SJCRH30 (cell line): ENCODE results near the gene ADAM23. TPM values are rescaled to one million over a fixed set of nuclear protein-coding genes. Genes with fewer than 3 reads are reported as not detected.

Experiments
- DNase-seq, 2 experiments: peaks; one replicate each; pipeline ENCODE4 v3.0.0-alpha.2; 2015 to 2020
- H3K27ac ChIP-seq: fragments of 250-450 bp; sonication (Bioruptor Pico); 2 replicates; pipeline ENCODE4 v1.5.1; 2020; ENCODE audit warnings: mild to moderate bottlenecking, moderate library complexity
- H3K27me3 ChIP-seq: fragments of 250-450 bp; sonication (Bioruptor Pico); 2 replicates; pipeline ENCODE4 v1.5.1; 2020; ENCODE audit warnings: mild to moderate bottlenecking, moderate library complexity
- H3K36me3 ChIP-seq: fragments of 250-450 bp; sonication (Bioruptor Pico); 2 replicates; pipeline ENCODE4 v1.5.1; 2020; ENCODE audit warnings: mild to moderate bottlenecking, moderate library complexity
- H3K4me1 ChIP-seq: fragments of 250-450 bp; sonication (Bioruptor Pico); 2 replicates; pipeline ENCODE4 v1.5.1; 2020; ENCODE audit warnings: mild to moderate bottlenecking, moderate library complexity
- H3K4me3 ChIP-seq: fragments of 250-450 bp; sonication (Bioruptor Pico); 2 replicates; pipeline ENCODE4 v1.5.1; 2020; ENCODE audit warnings: mild to moderate bottlenecking, moderate library complexity
- H3K9me3 ChIP-seq: fragments of 250-450 bp; sonication (Bioruptor Pico); replicated peaks from 2 replicates; pipeline ENCODE4 v1.5.1; 2020; ENCODE audit warnings: mild to moderate bottlenecking, moderate library complexity
- total RNA-seq: library from RNA; depleted of rRNA; stranded (reverse); fragments of >200 nt; shearing (Covaris generic); gene quantifications from 2 replicates; pipeline ENCODE4 v1.2.3, GENCODE V29; 2014

ADAM23 gene
- total RNA-seq, 1 experiment from 2014 or later, result 23.5 TPM

DNA sequence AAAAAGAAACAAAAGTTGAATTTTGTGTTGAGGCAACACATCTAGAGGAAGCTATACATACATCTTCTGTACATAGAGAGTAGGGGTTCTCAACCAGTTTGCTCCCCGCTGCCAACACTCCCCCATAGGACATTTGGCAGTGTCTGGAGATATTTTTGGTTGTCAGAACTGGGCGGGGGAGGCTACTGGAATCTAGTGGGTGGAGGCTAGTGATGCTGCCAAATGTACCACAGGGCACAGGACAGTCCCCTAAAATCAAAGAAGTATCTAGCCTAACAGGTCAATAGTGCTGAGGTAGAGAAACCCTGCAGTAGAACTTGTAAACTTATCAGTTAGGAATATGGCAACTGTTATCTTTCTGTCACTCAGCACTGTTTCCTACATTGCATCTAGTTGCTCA lies 21.3 kb downstream of the ADAM23 start:
- H3K36me3 ChIP-seq, result peaks cover 6% of the 10 kb centered on the region
- H3K9me3 ChIP-seq, result no peaks in the 10 kb centered on the region; the same call in none of the 2 replicates
- no peak overlapping the region for H3K4me3 ChIP-seq
- no peaks in the 10 kb centered on the region for H3K4me1 ChIP-seq
- no peaks in the 10 kb centered on the region for H3K27me3 ChIP-seq
- no peak for DNase-seq
- H3K27ac ChIP-seq, result no peak overlapping the region

DNA sequence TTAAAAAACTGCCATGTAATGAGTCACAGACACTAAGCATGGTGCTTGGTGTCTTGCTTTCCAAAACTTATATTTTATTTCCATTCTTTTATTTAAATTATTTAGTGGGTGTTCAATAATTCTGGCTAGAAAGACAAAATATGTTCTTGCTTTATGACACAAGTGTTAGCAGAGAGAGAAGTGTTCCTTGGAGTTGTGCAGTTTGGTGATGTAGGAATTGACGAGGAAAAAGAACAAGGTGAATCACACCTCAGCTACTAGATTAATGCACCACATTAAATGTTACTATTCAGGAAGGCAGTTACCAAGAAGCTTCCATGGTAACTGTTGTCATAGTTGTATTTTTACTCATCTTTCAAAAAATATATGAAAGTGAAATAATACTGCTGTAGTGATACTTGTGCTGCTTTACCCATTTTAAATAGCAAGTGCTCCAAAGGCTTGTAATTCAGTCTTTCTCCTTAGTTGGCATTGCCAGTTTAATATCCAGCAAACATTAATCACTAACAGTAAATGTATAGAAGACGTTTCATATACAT lies 28.3 kb downstream of the ADAM23 start:
- H3K27me3 ChIP-seq, result no peaks in the 10 kb centered on the region
- no peak for DNase-seq
- H3K4me3 ChIP-seq, result no peak overlapping the region
- H3K36me3 ChIP-seq, result no peaks in the 10 kb centered on the region
- no peak overlapping the region for H3K27ac ChIP-seq
- no peaks in the 10 kb centered on the region for H3K9me3 ChIP-seq
- H3K4me1 ChIP-seq, result peaks cover 30% of the 10 kb centered on the region

DNA sequence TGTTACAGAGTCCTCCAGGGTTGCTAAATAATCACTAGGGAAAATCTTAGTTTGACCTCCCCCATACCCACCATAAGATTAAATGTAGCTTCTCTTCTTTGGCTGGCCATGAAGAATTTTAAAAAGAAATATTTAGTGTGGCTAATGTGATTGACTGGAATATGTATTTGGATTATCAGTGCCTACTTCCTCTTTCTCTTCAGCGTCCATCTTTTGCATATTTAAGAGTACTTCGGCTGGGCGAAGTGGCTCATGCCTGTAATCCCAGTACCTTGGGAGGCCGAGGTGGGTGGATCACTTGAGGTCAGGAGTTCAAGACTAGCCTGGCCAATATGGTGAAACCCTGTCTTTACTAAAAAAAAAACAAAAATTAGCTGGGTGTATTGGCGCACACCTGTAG lies 28.8 kb downstream of the ADAM23 start:
- Histone ChIP-seq H3K36me3 (no peaks in the 10 kb centered on the region), H3K4me1 (peaks cover 35% of the 10 kb centered on the region), H3K9me3 (no peaks in the 10 kb centered on the region)

DNA sequence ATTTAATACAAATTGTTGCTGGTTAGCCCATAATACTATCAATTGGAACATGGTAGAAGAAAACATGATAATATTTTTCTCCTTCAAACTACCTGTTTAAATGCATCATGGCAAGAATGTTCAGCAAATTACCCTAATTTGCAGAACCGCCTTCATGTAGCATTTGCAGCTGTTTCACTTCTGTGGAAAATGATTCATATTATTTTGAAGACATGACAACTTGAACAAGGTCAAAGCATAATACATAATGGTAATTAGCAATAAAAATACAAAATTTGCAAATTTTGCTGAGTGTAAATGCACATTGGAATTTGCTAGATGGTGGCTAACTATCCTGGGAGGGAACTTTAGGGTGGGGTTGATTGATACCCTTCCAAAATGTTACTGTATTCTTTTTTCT lies 30.8 kb downstream of the ADAM23 start:
- DNase-seq, result peak in 1 of 2 experiments; percentile 37
- Histone ChIP-seq H3K27me3 (no peaks in the 10 kb centered on the region), H3K9me3 (no peaks in the 10 kb centered on the region), H3K4me1 (peaks cover 45% of the 10 kb centered on the region), H3K27ac (peak overlapping the region; percentile 60), H3K4me3 (no peak overlapping the region), H3K36me3 (no peaks in the 10 kb centered on the region)

More for the DNA sequence above, 28.8 kb downstream of the ADAM23 start:
- H3K4me3 ChIP-seq, result no peak overlapping the region
- DNase-seq, result no peak
- H3K27me3 ChIP-seq, result no peaks in the 10 kb centered on the region
- no peak overlapping the region for H3K27ac ChIP-seq

DNA sequence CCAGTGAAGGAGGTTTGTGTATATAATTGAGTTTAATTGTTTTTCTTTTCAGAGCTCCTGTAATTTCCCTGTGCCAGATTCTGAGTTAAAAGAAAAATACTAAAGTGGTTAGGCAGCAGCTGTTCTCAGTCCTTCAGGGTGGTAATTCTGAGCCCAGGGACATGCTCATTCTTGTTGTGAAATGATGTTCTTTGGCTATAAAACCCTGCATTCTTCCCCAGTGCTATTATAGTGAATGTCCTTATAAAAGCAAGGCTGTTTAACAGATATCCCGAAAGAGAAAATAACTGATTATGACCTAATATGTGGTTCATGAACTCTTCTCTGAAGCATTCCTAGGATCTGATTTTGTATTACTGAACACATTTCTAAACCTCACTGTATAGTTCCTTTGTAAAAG lies 34.0 kb downstream of the ADAM23 start:
- H3K4me1 ChIP-seq, result peaks cover 69% of the 10 kb centered on the region
- H3K4me3 ChIP-seq, result no peak overlapping the region
- no peaks in the 10 kb centered on the region for H3K36me3 ChIP-seq
- peak overlapping the region; percentile 60 for H3K27ac ChIP-seq
- H3K27me3 ChIP-seq, result no peaks in the 10 kb centered on the region
- H3K9me3 ChIP-seq, result no peaks in the 10 kb centered on the region
- peak; percentile 65 to 89 for DNase-seq

DNA sequence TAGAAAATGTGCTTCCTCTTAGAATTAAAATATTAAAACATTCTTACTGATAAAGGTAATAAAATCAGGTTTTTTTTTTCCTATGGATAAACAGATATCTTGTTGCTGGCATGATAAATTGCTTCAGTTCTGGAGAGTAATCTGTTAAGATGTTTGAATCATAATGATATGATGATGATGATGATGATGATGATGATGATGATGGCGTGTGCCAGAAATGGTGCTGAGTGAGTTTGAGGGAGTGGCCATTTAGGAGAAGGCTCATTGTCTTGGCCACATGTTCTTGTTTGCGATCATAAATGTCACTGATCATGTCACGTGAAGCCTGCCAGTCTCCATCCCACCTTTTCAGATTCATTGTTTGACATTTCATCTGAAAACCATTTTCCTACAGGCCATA lies 35.0 kb downstream of the ADAM23 start:
- no peak overlapping the region for H3K4me3 ChIP-seq
- H3K27me3 ChIP-seq, result no peaks in the 10 kb centered on the region
- no peaks in the 10 kb centered on the region for H3K36me3 ChIP-seq
- H3K27ac ChIP-seq, result no peak overlapping the region
- H3K9me3 ChIP-seq, result no peaks in the 10 kb centered on the region
- no peak for DNase-seq
- peaks cover 69% of the 10 kb centered on the region for H3K4me1 ChIP-seq

DNA sequence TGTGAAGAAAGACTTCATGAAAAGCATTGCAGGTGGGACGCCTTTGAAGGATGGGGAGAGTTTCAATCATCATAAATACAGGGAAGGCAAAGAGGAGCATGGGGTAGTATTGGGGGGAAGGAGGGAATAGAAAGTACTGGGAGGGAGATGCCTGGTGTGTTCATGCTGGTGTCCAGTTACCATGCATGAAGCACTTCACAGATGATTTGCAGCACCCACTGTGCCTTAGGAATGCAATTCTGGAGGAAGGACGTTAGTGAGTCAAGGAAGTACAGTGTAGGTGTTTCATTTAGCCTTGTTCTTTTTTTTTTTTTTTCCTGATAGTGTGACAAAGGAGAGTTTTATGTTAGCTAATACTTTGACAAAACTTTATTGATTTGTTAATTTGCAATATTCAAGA lies 36.8 kb downstream of the ADAM23 start:
- H3K27me3 ChIP-seq, result no peaks in the 10 kb centered on the region
- H3K36me3 ChIP-seq, result no peaks in the 10 kb centered on the region
- H3K4me3 ChIP-seq, result no peak overlapping the region
- H3K27ac ChIP-seq, result peak overlapping the region; percentile 37
- DNase-seq, result peak; percentile 51 to 69
- peaks cover 54% of the 10 kb centered on the region for H3K4me1 ChIP-seq
- H3K9me3 ChIP-seq, result no peaks in the 10 kb centered on the region

DNA sequence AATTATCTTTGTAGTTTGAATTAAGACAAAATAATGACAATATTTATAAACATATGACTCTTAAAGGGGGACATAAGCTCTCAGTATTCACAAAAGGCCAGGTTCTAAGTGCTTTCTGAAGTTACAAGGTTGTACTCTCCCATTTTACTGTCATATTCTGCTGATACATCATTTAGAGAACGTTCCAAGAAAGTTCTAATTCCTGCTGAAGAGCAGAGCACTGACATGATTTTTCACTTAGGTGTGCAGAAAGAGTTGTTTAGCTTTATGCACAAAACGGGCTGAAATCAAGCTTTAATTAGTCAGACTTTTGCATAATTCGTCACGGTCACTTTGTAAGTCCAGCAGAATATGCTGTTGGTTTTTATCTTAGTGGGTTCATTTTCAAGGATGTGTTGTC lies 37.3 kb downstream of the ADAM23 start:
- no peak for DNase-seq
- no peaks in the 10 kb centered on the region for H3K27me3 ChIP-seq
- H3K4me3 ChIP-seq, result no peak overlapping the region
- H3K9me3 ChIP-seq, result no peaks in the 10 kb centered on the region
- H3K27ac ChIP-seq, result peak overlapping the region; percentile 37
- peaks cover 51% of the 10 kb centered on the region for H3K4me1 ChIP-seq
- no peaks in the 10 kb centered on the region for H3K36me3 ChIP-seq

DNA sequence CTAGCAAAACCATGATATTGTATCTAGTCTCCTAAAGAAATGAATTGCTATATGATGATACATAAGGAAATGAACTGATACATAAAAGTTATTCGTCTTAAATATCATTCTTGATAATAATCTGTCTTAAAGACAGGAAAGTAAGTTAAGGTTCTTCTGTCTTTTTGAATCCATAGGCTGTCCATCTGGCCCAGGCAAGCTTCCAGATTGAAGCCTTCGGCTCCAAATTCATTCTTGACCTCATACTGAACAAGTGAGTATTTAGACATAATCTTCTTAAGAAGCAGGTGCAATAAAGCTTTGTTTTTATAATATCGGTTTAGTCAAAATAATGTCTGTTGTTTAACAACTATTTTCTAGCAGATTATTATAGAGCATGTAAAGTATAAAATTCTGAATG lies 37.7 kb downstream of the ADAM23 start:
- Histone ChIP-seq H3K4me3 (no peak overlapping the region), H3K9me3 (no peaks in the 10 kb centered on the region), H3K27me3 (no peaks in the 10 kb centered on the region), H3K27ac (peak overlapping the region; percentile 37), H3K4me1 (peaks cover 48% of the 10 kb centered on the region), H3K36me3 (no peaks in the 10 kb centered on the region)
- no peak for DNase-seq

DNA sequence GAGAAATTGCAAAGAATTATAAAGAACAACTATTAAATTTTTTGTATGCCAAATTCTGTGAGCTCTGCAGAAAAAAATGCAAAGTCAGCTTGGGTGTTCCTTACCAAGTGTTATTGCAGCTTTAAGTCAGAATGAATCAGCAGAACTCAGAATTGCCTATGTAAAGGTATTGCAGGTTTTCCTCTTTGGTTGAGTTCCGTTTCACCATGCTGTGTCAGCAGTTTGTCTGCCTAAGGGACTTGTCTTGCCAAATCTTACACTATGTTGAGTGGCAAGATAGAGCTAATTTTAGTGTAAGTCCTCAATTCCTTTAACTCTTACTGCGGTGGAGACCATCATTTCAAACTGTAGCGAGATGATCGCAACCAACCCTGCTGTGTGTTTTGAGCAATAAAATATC lies 38.8 kb downstream of the ADAM23 start:
- Histone ChIP-seq H3K36me3 (no peaks in the 10 kb centered on the region), H3K4me3 (no peak overlapping the region), H3K27me3 (no peaks in the 10 kb centered on the region), H3K4me1 (peaks cover 37% of the 10 kb centered on the region), H3K9me3 (no peaks in the 10 kb centered on the region), H3K27ac (no peak overlapping the region)
- no peak for DNase-seq

DNA sequence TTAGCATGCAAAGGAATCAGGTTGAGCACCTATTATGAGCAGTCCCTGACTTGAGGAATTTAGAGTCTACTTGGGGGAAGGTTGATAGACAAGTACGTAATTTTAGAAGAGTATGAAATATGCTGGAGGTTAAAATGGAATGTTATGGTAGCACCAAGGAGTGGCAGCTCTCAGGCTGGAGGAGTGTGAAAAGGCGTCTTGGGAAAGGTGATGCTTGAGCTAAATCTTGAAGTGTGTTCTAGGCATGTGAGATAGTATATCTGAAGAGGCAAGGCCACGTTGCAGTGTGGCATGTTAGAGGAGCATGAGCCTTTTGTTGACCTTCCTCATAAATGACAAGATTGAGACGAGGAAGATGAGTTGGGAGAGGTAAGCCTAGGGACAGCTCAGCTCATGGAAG lies 39.3 kb downstream of the ADAM23 start:
- no peak for DNase-seq
- Histone ChIP-seq H3K36me3 (no peaks in the 10 kb centered on the region), H3K4me3 (no peak overlapping the region), H3K9me3 (no peaks in the 10 kb centered on the region), H3K27ac (no peak overlapping the region), H3K27me3 (no peaks in the 10 kb centered on the region), H3K4me1 (peaks cover 35% of the 10 kb centered on the region)

DNA sequence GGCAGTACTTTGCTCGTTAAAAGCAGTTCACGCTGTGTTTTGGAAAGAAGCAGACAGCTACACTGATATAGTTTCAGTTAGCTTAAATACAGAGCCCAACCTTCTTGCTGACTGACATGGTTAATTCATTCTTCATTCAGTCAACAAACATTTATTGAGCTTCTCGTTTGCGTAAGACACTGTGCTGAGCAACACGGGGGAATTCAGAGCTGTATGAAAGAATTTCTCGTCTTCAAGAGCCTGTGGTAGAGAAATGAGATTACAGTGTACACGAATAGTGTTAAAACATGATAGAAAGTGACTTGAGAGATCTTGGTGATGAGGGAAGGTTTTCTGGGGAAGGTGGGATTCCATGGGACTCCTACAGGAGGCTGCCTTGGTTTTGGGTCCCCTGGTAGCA lies 44.7 kb downstream of the ADAM23 start:
- Histone ChIP-seq H3K9me3 (peaks cover 3% of the 10 kb centered on the region; the same call in 1 of the 2 replicates), H3K27me3 (no peaks in the 10 kb centered on the region), H3K27ac (no peak overlapping the region), H3K4me1 (0 out of 2 replicates have a peak, but pooled peaks cover 3% of the 10 kb centered on the region), H3K36me3 (peaks cover 24% of the 10 kb centered on the region; the same call in 1 of the 2 replicates), H3K4me3 (no peak overlapping the region)
- DNase-seq, result no peak

DNA sequence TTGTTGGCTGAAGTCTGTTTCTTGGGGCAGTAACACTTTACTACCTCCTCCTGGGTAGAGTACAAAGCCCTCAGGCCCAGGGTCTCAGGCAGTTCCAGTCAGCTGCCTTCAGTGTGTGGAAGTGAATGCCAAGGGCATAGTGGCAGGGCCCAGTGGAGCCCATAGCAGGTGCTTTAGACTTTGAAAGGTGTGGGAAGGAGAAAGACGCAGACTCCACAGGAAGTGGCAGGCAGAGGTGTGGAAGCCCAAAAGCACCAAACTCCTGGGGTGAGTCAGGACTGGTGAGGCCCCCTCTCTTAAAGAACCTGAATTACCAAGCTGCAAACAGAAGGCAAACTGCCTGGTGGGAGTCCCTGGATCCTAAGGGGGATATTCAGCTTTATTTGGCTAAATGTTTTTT lies 45.3 kb downstream of the ADAM23 start:
- Histone ChIP-seq H3K27me3 (no peaks in the 10 kb centered on the region), H3K4me3 (no peak overlapping the region), H3K27ac (no peak overlapping the region), H3K9me3 (peaks cover 3% of the 10 kb centered on the region; the same call in 1 of the 2 replicates), H3K4me1 (0 out of 2 replicates have a peak, but pooled peaks cover 3% of the 10 kb centered on the region), H3K36me3 (peaks cover 24% of the 10 kb centered on the region; the same call in 1 of the 2 replicates)
- no peak for DNase-seq

DNA sequence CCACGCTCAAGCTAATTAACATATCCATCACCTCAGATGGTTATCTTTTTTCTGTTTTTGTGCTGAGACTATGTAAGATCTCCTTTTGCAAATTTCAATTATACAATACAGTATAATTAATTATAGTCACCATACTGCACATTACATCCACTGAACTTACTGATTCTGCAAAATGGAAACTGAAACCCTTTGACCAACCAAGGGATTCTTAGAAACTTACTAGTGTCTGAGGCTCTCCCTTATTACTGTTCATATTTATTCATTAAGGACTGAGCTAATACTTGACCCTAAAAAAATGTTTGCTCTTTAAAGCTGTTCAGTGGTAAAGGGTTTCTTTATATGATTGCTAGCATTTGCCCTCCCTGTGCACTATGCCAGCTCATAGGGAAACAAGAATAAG lies 50.7 kb downstream of the ADAM23 start:
- no peaks in the 10 kb centered on the region for H3K4me1 ChIP-seq

DNA sequence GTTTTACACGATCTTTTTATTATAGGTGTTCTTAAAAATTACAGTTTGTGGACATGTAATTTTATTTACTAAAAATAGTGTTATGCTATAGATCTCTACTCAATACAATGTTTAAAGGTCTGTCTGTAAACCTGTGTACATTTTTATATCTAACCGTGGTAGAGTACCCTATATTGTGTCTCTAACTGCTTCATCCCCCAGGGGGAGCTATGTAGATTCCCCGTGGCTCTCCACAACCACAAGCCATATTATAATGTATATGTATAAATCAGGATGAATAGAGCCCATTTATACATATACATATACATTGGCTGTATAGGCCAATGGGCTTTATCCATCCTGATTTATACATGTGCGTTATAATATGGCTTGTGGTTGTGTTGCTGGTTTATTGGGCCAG lies 59.4 kb downstream of the ADAM23 start:
- no peak overlapping the region for H3K27ac ChIP-seq
- no peak overlapping the region for H3K4me3 ChIP-seq
- no peaks in the 10 kb centered on the region for H3K9me3 ChIP-seq
- H3K4me1 ChIP-seq, result no peaks in the 10 kb centered on the region
- DNase-seq, result no peak
- H3K36me3 ChIP-seq, result peaks cover 4% of the 10 kb centered on the region; the same call in 1 of the 2 replicates
- no peaks in the 10 kb centered on the region for H3K27me3 ChIP-seq

More for the DNA sequence above, 50.7 kb downstream of the ADAM23 start:
- Histone ChIP-seq H3K27me3 (no peaks in the 10 kb centered on the region), H3K36me3 (peaks cover 24% of the 10 kb centered on the region; the same call in 1 of the 2 replicates), H3K27ac (no peak overlapping the region), H3K9me3 (peaks cover 3% of the 10 kb centered on the region; the same call in 1 of the 2 replicates), H3K4me3 (no peak overlapping the region)
- DNase-seq, result no peak

DNA sequence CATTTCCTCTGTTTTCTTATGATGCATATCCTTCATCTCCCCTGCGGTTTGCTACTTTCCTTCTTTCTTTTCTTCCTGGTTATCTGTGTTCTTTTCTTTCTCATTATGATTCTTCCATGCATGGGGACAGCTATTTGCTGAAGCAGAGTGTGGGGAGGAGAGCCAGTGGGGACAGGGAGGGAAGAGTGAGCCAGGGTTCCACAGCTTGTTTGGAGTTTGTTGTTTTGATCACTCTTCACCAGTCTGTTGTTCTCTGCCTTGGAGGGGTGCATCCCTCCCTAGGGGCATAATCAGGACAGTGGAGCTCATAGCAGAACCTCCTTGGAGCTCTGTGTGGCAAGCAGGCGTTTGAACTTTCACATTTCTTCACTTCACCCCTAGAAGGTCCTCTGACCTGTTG lies 68.0 kb downstream of the ADAM23 start:
- H3K9me3 ChIP-seq, result no peaks in the 10 kb centered on the region
- H3K27ac ChIP-seq, result no peak overlapping the region
- no peak overlapping the region for H3K4me3 ChIP-seq
- DNase-seq, result no peak
- H3K4me1 ChIP-seq, result no peaks in the 10 kb centered on the region
- no peaks in the 10 kb centered on the region; the same call in 1 of the 2 replicates for H3K36me3 ChIP-seq
- H3K27me3 ChIP-seq, result no peaks in the 10 kb centered on the region
